ENCODE measurements around the gene DUSP22.

Gene DUSP22

DNA sequence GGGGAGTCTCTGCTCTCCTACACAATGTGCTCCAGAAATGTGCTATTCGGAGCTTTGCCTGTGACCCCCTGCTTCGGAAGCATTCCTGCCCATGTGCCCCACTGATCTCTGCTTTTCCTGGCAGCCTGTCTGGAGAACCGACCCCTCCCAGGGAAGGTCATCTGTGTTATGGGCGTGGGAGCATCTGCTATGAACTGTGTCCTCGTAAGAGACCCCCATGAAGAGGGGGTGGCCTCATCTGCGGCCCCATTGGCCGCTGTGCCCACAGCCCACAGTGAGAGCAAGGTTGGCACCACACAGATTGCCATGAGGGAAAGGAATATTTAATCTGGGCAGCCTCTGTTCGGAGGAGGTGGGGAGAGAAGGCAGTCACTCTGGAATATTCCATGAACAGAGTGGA lies 66.6 kb downstream of the DUSP22 start:
- ChIA-PET POLR2A (no interaction called here), CTCF (interaction anchor here (1.2 kb wide), 1 partner anchor 11 kb away, joined by 3 read pairs; no protein-coding TSS in a partner anchor)
- H3K4me3 ChIP-seq (ENCODE audit: low read depth, low read length) = no peak overlapping the region
- TF ChIP-seq, protein P1, sequence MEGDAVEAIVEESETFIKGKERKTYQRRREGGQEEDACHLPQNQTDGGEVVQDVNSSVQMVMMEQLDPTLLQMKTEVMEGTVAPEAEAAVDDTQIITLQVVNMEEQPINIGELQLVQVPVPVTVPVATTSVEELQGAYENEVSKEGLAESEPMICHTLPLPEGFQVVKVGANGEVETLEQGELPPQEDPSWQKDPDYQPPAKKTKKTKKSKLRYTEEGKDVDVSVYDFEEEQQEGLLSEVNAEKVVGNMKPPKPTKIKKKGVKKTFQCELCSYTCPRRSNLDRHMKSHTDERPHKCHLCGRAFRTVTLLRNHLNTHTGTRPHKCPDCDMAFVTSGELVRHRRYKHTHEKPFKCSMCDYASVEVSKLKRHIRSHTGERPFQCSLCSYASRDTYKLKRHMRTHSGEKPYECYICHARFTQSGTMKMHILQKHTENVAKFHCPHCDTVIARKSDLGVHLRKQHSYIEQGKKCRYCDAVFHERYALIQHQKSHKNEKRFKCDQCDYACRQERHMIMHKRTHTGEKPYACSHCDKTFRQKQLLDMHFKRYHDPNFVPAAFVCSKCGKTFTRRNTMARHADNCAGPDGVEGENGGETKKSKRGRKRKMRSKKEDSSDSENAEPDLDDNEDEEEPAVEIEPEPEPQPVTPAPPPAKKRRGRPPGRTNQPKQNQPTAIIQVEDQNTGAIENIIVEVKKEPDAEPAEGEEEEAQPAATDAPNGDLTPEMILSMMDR (IDR thresholded peaks at IDR 0.05; ENCODE audit: insufficient read depth, low read length, missing control alignments) = no peak
- DNase-seq (ENCODE audit: low read depth, low spot score) = no peak

DNA sequence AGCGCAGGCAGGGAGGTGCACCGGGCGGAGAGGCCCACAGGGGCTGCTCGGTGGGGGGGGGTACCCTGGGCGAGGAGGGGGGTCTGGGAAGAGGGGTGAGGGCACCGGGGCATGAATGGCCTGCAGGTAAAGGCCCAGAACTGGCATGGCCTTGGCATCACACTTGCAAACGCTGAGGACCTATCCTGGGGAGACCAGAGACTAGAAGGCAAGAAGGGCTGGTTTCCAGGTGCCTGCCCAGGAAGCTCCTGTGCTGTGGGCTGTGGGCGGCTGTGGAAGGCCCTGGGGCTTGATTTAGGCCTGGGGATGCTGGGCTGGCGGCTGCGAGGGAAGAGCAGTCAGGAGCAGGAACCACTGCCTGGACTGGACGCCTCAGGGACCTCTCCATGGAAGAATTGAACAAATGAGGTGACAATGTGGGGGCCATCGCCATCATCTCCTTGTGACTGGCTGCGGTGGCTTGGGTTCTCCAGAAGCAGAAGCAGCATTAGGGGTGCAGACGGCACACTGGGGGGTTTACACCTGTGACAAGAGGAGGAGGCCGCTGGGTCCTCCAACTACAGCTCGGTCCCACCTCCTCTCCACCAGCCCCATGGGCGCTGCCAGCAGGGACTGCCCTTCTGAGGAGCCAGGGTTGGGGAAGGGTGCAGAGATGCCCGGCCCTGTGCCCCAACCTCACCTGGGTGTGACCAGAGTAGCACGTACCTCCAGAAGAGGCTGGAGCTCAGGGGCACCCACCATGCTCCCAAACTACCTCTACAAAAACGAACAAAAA lies 67.2 kb downstream of the DUSP22 start:
- no peak overlapping the region for H3K4me3 ChIP-seq (ENCODE audit: low read depth, low read length)
- TF ChIP-seq, protein P1 (IDR thresholded peaks at IDR 0.05; ENCODE audit: insufficient read depth, low read length, missing control alignments) = no peak
- ChIA-PET POLR2A (no interaction called here), CTCF (interaction anchor here (1.2 kb wide), 1 partner anchor 11 kb away, joined by 3 read pairs; no protein-coding TSS in a partner anchor)
- no peak for DNase-seq (ENCODE audit: low read depth, low spot score)

DNA sequence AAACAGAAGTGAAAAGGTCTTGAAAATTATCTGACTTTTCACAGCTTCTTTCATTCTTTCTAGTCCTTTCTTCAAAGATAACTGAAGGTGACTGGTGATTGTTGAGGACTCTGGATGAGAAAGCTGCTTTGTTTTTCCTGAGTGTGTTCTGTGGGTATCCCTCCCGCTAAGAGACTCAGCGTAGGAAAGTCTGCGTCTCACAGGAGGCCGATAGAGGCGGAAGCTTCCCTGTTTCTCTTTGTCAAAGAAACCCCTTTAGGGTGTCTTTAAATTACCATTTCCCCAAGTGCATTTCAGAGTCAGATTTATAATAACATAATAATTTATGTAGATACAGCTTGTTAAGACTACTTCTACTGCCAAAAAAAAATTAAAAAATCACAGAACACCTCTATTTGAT lies 68.1 kb downstream of the DUSP22 start:
- ChIA-PET POLR2A (interaction anchor here (0.5 kb wide), 1 partner anchor 440 kb away, joined by 4 read pairs; no protein-coding TSS in a partner anchor), CTCF (no interaction called here)
- DNase-seq (ENCODE audit: low read depth, low spot score) = no peak
- H3K4me3 ChIP-seq (ENCODE audit: low read depth, low read length) = no peak overlapping the region
- TF ChIP-seq, protein P1 (IDR thresholded peaks at IDR 0.05; ENCODE audit: insufficient read depth, low read length, missing control alignments) = no peak

- TF ChIP-seq, protein P1 (IDR thresholded peaks at IDR 0.05; ENCODE audit: insufficient read depth, low read length, missing control alignments) = no peak
Observed at GRCh38 chr6:360764-361373, 68.6 kb downstream of the DUSP22 start.

DNA sequence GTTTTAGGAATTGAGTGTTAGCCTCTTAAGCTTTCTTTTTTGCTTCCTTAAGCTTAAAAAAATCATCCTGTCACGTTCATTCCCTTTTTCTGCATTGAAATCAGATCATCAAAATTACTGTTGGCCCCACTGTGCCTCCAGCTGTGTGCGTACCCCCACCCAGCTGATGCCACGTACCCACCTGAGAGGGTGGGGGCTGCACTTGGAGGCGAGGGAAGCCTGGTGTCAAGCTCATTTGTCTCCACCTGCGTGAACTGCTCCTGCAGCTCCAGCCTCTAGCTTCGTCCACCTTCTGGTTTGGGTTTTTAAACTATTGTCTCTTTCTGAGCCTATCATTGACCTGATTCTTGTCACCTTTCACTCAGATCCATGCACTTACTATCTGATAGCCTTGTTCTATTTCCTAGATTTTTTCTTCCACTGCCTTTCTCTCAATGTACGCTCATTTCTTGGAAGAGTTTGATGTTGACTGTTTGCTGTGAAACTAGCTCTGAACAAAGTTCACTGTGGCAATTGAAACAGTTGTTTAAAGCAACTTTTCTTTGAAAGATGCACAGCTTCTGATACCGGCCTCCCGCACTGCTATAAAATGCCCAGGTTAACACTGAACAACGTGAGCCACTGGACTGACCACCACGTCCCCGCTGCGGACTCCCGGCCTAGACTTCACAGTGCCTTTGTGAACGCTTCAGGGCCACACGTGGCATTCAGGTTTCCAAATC lies 69.3 kb downstream of the DUSP22 start:
- TF ChIP-seq, protein P1 (IDR thresholded peaks at IDR 0.05; ENCODE audit: insufficient read depth, low read length, missing control alignments) = no peak
- POLR2A ChIA-PET = no interaction called here
- CTCF ChIA-PET = no interaction called here
- DNase-seq (ENCODE audit: low read depth, low spot score) = no peak
- H3K4me3 ChIP-seq (ENCODE audit: low read depth, low read length) = no peak overlapping the region

More at GRCh38 chr6:360764-361373, 68.6 kb downstream of the DUSP22 start:
- ChIA-PET CTCF (no interaction called here), POLR2A (no interaction called here)
- no peak overlapping the region for H3K4me3 ChIP-seq (ENCODE audit: low read depth, low read length)
- DNase-seq (ENCODE audit: low read depth, low spot score) = no peak

Measured in AG04449 (cell line).